Measurements from ENCODE around the gene CXCR6.
A peak's percentile ranks its signal among the peaks of the same experiment; 100 is the strongest.
"Not testable (repeated sequence)": the region's sequence is repeated elsewhere in the genome, so short reads cannot be mapped to it uniquely, and the experiment has no call there.

The CXCR6 gene

DNA sequence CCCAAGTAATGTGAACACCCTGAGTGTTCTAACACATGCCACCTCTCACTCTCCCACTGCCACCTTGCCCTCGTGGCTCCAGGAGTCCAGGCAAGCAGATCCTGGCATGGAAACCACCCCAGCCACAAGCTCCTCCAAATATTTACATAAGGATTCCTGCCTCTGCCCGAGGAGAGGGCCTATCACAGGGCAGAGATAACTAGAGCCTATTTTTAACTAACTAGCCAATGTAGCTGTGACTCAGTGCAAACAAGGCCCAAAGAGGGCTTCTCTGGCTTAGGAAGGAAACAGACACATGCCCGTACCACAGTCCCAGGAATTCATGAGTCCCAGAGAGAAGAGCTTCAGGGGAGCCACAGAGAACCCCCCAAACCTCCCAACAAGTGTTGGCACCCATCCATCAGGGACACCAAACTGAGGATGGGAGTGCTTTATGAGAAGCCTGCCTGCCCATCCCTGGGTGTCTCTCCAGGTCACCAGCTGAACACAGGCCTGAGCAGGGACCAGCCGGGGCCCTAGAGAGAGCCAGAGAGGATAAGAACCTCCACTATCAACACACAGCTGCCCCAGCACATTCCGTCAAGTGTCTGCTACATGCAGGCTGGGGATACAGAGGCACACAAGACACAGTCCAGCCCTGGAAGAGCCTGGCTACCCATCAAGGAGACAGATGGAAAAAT, 43.2 kb downstream of the CXCR6 start:
- no peak for DNase-seq

DNA sequence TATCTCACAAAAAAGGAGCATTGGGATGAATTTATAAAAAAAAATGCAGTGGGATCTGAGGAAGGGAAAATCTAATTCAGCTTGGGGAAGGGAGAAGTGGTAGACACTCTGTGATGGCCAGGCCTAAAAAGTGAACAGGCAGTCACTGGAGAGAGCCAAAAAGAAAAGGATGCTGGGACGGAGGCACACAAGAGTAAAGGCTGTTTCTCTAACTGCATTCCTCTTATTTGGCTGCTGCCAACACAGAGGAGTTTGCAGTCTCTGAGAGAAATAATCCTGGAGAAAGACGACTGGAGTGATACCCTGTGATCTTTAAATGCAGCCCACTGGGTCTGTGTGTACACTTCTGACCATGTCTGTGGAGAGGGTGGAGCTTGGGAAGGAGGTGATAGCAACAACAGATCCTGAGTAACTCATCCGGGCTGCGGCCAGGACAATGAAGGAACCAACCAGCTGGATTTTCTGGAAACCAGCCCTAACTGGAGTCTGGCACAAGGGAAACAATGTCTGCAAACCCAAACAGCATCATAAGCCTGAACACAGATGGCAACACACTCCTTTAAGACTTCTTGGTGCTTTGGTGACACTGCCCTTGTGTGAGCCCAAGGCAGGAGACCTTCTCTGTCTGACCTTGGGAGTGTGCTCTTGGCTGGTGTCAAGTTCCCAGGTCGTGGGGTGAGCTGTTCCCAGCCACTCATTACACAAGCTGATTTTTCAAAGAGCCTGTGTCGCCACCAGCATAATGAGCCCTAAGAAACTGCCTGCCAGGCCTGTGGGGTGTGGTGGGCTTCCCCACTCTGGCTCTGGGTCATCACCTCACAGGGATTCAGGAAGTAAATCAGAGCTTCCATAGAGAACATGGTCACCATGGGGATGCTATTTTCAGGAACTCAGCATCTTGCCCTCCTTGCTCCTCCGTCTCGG, 44.4 kb downstream of the CXCR6 start:
- DNase-seq = peak in 45 of 58 donors; percentile 9 to 83 (median 38)

DNA sequence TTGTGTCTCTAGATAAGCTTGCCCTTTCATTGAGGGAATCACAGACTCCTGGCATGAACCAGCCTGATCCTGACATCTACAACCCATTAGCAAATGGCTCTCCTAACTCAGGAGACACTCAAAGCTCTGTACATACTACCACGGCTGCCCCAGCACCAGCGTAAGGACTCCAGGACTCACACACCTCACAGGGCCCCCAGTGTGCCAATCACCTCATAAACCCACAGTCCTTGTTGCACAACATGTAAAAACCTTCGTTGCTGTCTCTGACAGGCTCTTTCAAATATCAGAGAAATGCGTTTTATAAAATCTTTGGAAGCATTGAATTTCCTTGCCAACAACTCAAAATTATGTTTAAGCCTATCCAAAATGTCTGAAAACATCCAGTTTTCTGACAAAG, 45.1 kb downstream of the CXCR6 start:
- DNase-seq = peak in 1 of 58 donors; percentile 39

DNA sequence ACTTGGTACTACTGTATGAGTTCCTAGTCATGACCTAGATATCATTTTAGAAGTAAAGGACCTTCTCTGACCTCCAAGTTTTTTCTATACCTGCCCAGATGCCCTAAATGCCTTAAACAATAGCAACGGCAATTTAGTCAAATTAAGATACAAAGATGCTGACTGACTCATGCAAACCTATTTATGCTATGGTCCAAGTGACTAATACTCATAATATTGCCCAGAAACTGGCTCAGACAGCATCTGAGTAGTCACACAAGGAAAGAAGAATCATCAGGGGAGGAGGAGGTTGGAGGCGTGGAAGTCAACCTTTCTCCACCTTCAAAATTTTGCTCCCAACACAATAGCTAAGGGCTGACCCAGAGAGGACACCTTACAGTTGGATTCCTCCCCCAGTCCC, 45.5 kb downstream of the CXCR6 start:
- no peak for DNase-seq

DNA sequence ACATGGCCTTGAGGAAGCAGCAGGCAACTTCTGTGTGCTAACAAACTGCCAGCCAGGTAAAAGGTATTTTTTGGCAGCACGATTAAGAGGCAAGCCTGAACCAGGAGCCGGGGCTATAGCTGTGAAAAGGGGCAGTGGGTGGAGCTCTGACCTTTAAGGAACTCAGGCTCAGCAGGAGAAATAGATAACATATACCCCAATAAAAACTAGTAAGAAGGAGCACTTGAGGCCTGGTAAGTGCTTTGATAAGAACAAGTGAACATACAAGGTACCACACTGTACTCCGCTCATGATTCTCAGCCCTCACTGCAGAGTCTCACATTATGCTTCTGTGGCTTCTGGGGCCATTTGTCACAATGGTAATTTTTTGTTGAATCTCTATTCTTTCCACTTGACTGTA, 46.9 kb downstream of the CXCR6 start:
- no peak for DNase-seq

DNA sequence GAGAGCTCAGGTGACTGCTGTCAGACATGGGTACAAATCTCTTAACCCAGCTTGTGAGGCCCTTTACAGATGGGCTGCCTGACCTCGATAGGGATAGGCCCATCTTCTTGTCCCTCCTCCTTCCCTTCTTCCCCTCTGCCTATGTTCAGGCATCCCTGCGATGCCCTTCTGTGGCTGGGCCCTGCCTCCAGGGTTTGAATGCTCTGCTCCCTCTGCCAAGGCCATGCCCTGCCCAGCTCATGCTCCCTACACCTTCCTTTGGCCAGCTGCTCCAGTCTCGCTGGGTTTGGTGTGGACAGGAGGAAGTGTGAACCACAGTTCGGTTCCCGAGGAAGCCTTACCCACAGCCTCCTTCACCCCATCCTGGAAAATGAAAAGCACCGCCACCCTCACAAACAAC, 48.1 kb downstream of the CXCR6 start:
- DNase-seq = no peak

DNA sequence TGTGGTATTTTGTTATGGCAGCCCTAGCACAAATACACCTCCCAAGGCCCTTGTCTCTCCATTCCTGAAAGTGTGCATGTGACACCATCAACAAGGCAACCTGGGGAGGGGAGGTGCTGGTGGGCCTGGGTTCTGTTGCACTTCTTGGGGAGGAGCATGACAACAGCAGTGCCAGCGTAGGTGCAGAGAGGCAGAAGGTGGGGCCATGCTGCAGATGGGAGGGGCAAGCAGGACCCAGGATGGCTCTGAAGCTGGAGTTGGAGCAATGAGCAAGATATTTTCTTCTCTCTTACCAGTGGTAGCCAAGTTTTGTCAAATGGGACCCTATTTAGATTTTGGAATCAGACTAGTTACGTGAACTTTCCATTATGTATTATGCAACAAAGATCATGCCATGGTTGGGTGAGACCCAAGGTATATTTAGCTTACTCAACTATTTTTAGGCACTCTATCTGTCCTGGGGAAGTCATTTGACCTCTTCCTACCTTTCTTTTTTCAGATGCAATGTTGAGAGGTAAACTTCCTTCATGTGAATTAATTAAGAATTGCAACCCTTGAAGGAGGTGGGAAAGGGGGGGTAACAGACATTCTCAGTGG, 49.0 kb downstream of the CXCR6 start:
- DNase-seq = no peak

DNA sequence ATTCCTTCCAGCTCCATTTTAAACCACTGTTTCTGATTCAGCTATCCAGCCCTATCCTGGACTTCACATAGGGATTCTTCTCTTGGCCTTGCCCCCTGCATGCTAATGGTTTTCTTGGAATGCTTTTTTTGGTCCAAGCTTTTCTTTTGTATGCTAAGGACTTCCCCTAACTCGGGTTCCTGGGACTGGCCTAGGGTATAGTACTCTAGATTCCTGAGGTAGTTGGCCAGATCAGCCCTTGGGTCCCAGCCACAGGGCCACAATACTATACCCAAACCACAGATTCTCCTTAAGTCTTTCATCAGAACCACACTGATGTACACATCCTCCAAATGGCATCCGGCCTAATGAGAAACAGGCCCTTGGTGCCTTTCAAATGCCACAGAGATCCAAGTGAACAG, 49.6 kb downstream of the CXCR6 start:
- DNase-seq = no peak

DNA sequence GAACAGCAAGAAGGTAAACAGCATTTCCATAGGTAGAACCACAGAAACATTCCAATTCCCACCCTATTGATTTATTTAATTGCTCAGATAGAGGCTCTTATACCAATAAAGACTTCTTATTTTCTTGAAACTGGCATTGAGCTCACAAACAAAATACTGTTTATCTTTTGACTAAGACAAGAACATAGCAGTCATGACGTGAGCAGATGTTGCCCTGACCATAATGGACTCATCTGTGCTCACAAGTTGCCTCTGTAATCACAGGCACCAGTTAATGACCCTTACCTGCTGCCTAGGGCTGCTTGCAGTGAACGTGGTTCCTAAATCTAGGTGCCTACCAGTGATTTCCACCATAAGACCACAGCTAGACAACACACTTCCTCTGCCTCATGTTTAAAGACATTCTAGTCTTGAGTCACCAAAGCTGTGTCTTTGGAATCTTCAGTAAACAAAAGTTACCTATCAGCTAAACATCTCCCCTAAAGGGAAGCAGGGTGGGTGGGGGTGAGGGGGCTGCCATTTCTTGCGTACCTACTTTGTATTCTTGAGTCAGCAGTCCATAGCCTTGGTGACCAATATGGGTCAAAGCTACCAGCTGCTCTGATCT, 50.3 kb downstream of the CXCR6 start:
- no peak for DNase-seq

DNA sequence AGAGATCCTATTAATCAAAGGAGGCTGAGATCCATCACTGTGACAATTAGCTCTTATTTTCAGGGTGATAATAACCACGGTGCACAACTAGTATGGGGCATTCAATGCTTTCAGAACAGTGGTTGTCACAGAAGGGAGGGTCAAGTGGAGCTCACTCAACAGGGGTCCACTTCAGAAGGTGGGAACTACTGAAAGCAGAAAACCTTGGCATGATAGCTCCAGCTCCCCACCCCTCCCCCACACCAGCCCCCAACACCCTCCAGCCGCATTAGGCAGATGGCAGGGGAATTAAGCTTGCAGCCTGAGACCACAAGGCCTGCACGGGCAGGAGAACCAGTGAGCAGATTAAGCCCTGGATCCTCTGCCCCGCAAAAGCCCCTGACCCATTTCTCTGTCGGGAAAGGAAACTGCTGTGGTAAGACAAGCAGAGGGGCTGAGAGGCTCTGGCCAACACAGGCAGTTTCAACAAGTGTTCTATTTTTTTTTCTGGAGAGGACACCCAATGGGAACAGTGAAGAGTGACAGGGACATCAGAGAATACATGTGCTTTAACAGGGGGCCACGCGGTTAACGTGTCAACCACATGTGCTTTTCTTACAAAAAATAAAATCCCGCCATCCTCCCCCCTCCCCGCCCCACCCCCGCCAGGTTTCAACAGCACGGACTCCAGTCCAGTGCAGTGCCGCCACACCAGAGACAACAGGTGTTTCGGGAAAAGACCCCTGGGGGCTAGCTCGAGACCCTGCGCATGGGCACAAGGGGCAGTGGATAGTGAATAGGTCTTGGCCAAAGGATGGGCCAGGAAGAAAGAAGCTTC, 51.4 kb downstream of the CXCR6 start:
- DNase-seq = peak in 3 of 58 donors; percentile 12 to 31 (median 22)

DNA sequence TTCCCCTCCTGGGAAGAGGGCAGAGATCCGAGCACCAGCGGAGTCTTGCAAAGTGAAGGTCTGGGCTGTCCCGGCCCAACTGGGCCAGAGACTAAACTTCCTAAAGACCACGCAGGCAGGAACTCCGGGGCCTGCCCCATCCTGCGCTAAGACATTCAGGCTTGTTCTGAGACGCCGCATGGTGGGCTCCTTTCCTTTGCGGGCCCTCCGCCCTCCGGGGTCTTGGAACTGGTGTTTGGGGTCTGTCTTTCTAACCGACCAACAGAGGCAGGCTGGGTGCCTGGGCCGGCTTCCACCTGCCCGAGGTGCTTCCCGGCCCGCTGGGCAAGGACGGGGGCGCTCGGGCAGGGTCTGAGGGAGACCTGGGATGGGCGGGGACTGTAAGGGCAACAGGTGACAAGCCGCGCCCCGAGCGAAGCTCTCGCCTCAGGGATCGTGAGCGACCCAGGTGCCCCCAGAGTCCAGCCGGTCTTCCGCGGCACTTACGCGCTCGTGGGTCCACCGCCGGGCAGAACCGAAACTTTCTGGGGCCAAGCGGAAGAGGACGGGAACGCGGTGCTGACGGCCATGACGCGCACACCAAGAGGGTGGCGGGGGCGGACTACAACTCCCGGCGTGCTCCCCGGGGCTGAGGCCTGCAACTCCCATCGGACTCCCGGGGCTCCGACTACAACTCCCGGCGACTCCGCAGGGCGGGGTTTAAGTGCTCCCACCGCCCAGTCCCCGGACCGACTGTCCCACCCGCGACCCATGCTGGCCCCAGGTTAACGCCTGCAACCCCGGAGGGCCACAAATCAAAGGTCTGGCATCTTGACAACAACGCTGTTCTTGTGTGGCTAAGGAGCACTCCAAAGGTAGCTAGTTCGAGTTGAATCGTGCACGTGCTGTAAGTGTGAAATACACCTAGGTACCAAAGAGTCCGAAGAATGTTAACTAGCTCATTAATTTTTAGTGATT, 52.2 kb downstream of the CXCR6 start, which contains the start of gene FYCO1:
Gene FYCO1 (minus strand): TSS at position 589 of the 957 bp plus-strand sequence. CDS start 10,914 bp downstream, outside the sequence.
- DNase-seq = peak; percentile 44 to 93 (median 85)

DNA sequence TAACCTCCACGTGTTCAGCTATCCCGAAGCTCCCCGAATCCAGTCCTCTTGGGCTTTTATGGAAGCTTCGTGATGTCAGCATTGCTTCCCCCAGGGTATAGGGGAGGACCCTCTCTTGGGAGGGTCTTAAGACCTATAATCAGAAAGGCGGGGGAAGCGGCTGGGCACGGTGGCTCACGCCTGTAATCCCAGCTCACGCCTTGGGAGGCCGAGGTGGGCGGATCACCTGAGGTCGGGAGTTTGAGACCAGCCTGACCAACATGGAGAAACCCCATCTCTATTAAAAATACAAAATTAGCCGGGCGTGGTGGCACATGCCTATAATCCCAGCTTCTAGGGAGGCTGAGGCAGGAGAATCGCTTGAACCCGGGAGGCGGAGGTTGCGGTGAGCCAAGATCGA, 54.2 kb downstream of the CXCR6 start:
- DNase-seq = not testable (repeated sequence)

DNA sequence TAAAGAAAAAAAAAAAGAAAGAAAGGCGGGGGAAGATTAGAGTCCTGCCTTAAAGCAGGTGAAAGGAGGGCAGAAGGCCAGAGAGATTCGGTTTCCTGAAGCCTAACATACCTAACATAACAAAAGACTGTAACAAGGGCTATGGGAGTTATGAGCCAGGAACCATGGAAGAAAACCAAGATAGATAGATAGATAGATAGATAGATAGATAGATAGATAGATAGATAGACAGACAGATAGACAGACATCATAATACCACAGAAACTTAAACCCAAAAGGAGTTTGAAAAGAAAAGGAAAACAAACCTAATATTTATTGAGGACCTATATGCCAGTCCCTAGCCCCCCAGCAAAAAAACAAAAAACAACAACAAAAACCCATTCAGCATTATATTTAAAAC, 54.7 kb downstream of the CXCR6 start:
- no peak for DNase-seq
